ENCODE results near the gene DIAPH1. TPM values are rescaled to one million over a fixed set of nuclear protein-coding genes. Genes with fewer than 3 reads are reported as not detected.
A peak's percentile ranks its signal among the peaks of the same experiment; 100 is the strongest.

Gene DIAPH1
- total RNA-seq, 4 donors from 2014 or later, result 55.4 to 150 (median 91.4) TPM

GRCh38 chr5:141514330-141515133 is 104.3 kb downstream of the DIAPH1 start:
- 59% methylated on average over 6 of the region's 6 CpGs; no CpG with 5 or more reads in 1 of the 2 donors for WGBS, 2 donors (ENCODE audit: low coverage in 1 of 2)
- peaks cover 12 to 33% (median 20%) of the 10 kb centered on the region in 4 donors for H3K4me1 ChIP-seq
- TF ChIP-seq EP300 (IDR thresholded peaks at IDR 0.05; ENCODE audit: low read depth), result no peak
- no peak for TF ChIP-seq POLR2AphosphoS5 (IDR thresholded peaks at IDR 0.05)
- no peak for TF ChIP-seq POLR2A (IDR thresholded peaks at IDR 0.05)
- TF ChIP-seq CTCF (IDR thresholded peaks at IDR 0.05), result no peak
- H3K27ac ChIP-seq, result peak overlapping the region; percentile 78 to 91 (median 89)
- H3K4me3 ChIP-seq, result peak overlapping the region in 1 of 4 donors; percentile 49
- in situ Hi-C loops (cut with MboI; ENCODE audit: low pct_ligation_motif_present in 1 of 4, low pct_unique_long_range_greater_than_20kb in 1 of 4, low sequenced_read_pairs in 3 of 4), result no loop called here
- DNase-seq, result no peak
- intact Hi-C loops (cut with DNase I; ENCODE audit: low total_unique reads), result loop anchor here (5.0 kb wide), 1 partner anchor 37 kb away; the partner anchor contains the start of gene PCDHGC3
- H3K36me3 ChIP-seq, result peaks cover 0 to 7% (median 4%) of the 10 kb centered on the region in 4 donors
- no peaks in the 10 kb centered on the region for H3K9me3 ChIP-seq
- H3K27me3 ChIP-seq, result no peaks in the 10 kb centered on the region

GRCh38 chr5:141513627-141514329 is 105.0 kb downstream of the DIAPH1 start:
- peak; percentile 66 for DNase-seq
- in situ Hi-C loops (cut with MboI; ENCODE audit: low pct_ligation_motif_present in 1 of 4, low pct_unique_long_range_greater_than_20kb in 1 of 4, low sequenced_read_pairs in 3 of 4), result no loop called here
- Histone ChIP-seq H3K36me3 (peaks cover 0 to 7% (median 0%) of the 10 kb centered on the region in 4 donors), H3K9me3 (no peaks in the 10 kb centered on the region), H3K27me3 (no peaks in the 10 kb centered on the region), H3K27ac (peak overlapping the region; percentile 78 to 91 (median 89)), H3K4me3 (peak overlapping the region; percentile 43 to 50 (median 48)), H3K4me1 (peaks cover 16 to 41% (median 23%) of the 10 kb centered on the region in 4 donors)
- 20 to 33% methylated on average over 1 to 29 of the region's 29 CpGs for WGBS, 2 donors (ENCODE audit: low coverage in 1 of 2)
- TF ChIP-seq EP300 (IDR thresholded peaks at IDR 0.05; ENCODE audit: low read depth), result no peak
- peak in 2 of 3 donors; percentile 3 to 9 for TF ChIP-seq POLR2AphosphoS5 (IDR thresholded peaks at IDR 0.05)
- intact Hi-C loops (cut with DNase I; ENCODE audit: low total_unique reads), result loop anchor here (5.0 kb wide), 1 partner anchor 36 kb away; the partner anchor contains the start of gene PCDHGC3

GRCh38 chr5:141512911-141513626 is 105.7 kb downstream of the DIAPH1 start:
- H3K27ac ChIP-seq, result peak overlapping the region; percentile 78 to 91 (median 89)
- H3K36me3 ChIP-seq, result peaks cover 0 to 7% (median 0%) of the 10 kb centered on the region in 4 donors
- H3K4me1 ChIP-seq, result peaks cover 21 to 48% (median 29%) of the 10 kb centered on the region in 4 donors
- 4 to 12% methylated on average over 11 to 26 of the region's 43 CpGs for WGBS, 2 donors (ENCODE audit: low coverage in 1 of 2)
- H3K9me3 ChIP-seq, result no peaks in the 10 kb centered on the region
- TF ChIP-seq POLR2A (IDR thresholded peaks at IDR 0.05) (no peak), POLR2AphosphoS5 (IDR thresholded peaks at IDR 0.05) (peak in 1 of 3 donors; percentile 5)
- DNase-seq, result no peak
- H3K4me3 ChIP-seq, result peak overlapping the region; percentile 43 to 50 (median 48)
- in situ Hi-C loops (cut with MboI; ENCODE audit: low pct_ligation_motif_present in 1 of 4, low pct_unique_long_range_greater_than_20kb in 1 of 4, low sequenced_read_pairs in 3 of 4) (no loop called here), intact Hi-C loops (cut with DNase I; ENCODE audit: low total_unique reads) (loop anchor here (5.0 kb wide), 1 partner anchor 36 kb away; the partner anchor contains the start of gene PCDHGC3)
- H3K27me3 ChIP-seq, result no peaks in the 10 kb centered on the region

GRCh38 chr5:141512390-141512910 is 106.3 kb downstream of the DIAPH1 start:
- Histone ChIP-seq H3K9me3 (no peaks in the 10 kb centered on the region), H3K27ac (peak overlapping the region; percentile 78 to 91 (median 89)), H3K27me3 (no peaks in the 10 kb centered on the region), H3K36me3 (peaks cover 0 to 7% (median 0%) of the 10 kb centered on the region in 4 donors), H3K4me1 (peaks cover 23 to 54% (median 34%) of the 10 kb centered on the region in 4 donors), H3K4me3 (peak overlapping the region; percentile 43 to 50 (median 48))
- DNase-seq, result peak; percentile 90
- intact Hi-C loops (cut with DNase I; ENCODE audit: low total_unique reads), result loop anchor here (5.0 kb wide), 1 partner anchor 35 kb away; the partner anchor contains the start of gene PCDHGC3
- peak in 2 of 3 donors; percentile 8 to 31 for TF ChIP-seq POLR2AphosphoS5 (IDR thresholded peaks at IDR 0.05)
- peak; percentile 85 to 94 (median 87) for TF ChIP-seq CTCF (IDR thresholded peaks at IDR 0.05)
- TF ChIP-seq POLR2A (IDR thresholded peaks at IDR 0.05), result no peak
- no peak for TF ChIP-seq EP300 (IDR thresholded peaks at IDR 0.05; ENCODE audit: low read depth)
- in situ Hi-C loops (cut with MboI; ENCODE audit: low pct_ligation_motif_present in 1 of 4, low pct_unique_long_range_greater_than_20kb in 1 of 4, low sequenced_read_pairs in 3 of 4), result no loop called here
- WGBS, 2 donors (ENCODE audit: low coverage in 1 of 2), result 0 to 13% methylated on average over 5 to 28 of the region's 28 CpGs

Data from transverse colon (tissue), 4 donors.